Mesothelial cell of epicardium (in vitro differentiated cells): ENCODE results near the gene CALN1. TPM values are rescaled to one million over a fixed set of nuclear protein-coding genes. Genes with fewer than 3 reads are reported as not detected.

ENCODE experiments used
- DNase-seq, 2 experiments: peaks; one replicate each; pipeline ENCODE4 v3.0.0; 2021; ENCODE audit warnings: low spot score in 2 of 2; ENCODE audit not compliant: unreplicated experiment in 2 of 2
- H3K27ac Mint-ChIP-seq: 2 replicates; pipeline ENCODE4 v1.8.0; 2021; ENCODE audit warnings: mixed read lengths
- H3K27me3 Mint-ChIP-seq: 2 replicates; pipeline ENCODE4 v1.8.0; 2021; ENCODE audit warnings: low read depth, mixed read lengths
- H3K36me3 Mint-ChIP-seq: 2 replicates; pipeline ENCODE4 v1.8.0; 2021; ENCODE audit warnings: mixed read lengths
- H3K4me1 Mint-ChIP-seq: 2 replicates; pipeline ENCODE4 v1.8.0; 2021; ENCODE audit warnings: mixed read lengths
- H3K4me3 Mint-ChIP-seq: 2 replicates; pipeline ENCODE4 v1.8.0; 2021; ENCODE audit warnings: mild to moderate bottlenecking, moderate library complexity, mixed read lengths
- H3K9me3 Mint-ChIP-seq: 2 replicates; pipeline ENCODE4 v1.8.0; 2021; ENCODE audit warnings: mixed read lengths
- CTCF ChIP-seq: fragments of 200-600 bp; sonication (generic); IDR thresholded peaks from one replicate; pipeline ENCODE4 v1.5.0; 2021; ENCODE audit warnings: antibody characterized with exemption; ENCODE audit not compliant: unreplicated experiment
- total RNA-seq: library from RNA; stranded (reverse); gene quantifications from 3 replicates; pipeline ENCODE4 v1.2.1, GENCODE V29; 2021

CALN1 gene
- total RNA-seq, 1 donor from 2014 or later = 1.1 TPM

GRCh38 chr7:72297636-72298035 is 114.5 kb downstream of the CALN1 start:
- DNase-seq = no peak
- Mint-ChIP-seq H3K4me3 (no peak overlapping the region), H3K27me3 (peaks cover 16% of the 10 kb centered on the region), H3K9me3 (no peaks in the 10 kb centered on the region), H3K4me1 (no peaks in the 10 kb centered on the region), H3K36me3 (no peaks in the 10 kb centered on the region), H3K27ac (no peak overlapping the region)
- TF ChIP-seq CTCF = no peak

GRCh38 chr7:72292794-72293193 is 119.3 kb downstream of the CALN1 start:
- DNase-seq = no peak
- peaks cover 16% of the 10 kb centered on the region for H3K27me3 Mint-ChIP-seq
- no peak overlapping the region for H3K4me3 Mint-ChIP-seq
- TF ChIP-seq CTCF = no peak
- no peaks in the 10 kb centered on the region for H3K36me3 Mint-ChIP-seq
- H3K9me3 Mint-ChIP-seq = peaks cover 7% of the 10 kb centered on the region
- H3K4me1 Mint-ChIP-seq = no peaks in the 10 kb centered on the region
- H3K27ac Mint-ChIP-seq = no peak overlapping the region

- H3K4me1 Mint-ChIP-seq = no peaks in the 10 kb centered on the region
- H3K27ac Mint-ChIP-seq = no peak overlapping the region
- TF ChIP-seq CTCF = no peak
- H3K27me3 Mint-ChIP-seq = peaks cover 17% of the 10 kb centered on the region
- peaks cover 7% of the 10 kb centered on the region for H3K9me3 Mint-ChIP-seq
- H3K36me3 Mint-ChIP-seq = no peaks in the 10 kb centered on the region
- DNase-seq = no peak
- no peak overlapping the region for H3K4me3 Mint-ChIP-seq
Measured at GRCh38 chr7:72292118-72292517, 120.0 kb downstream of the CALN1 start.

- no peaks in the 10 kb centered on the region for H3K36me3 Mint-ChIP-seq
- H3K9me3 Mint-ChIP-seq = peaks cover 12% of the 10 kb centered on the region
- H3K27ac Mint-ChIP-seq = no peak overlapping the region
- no peak for TF ChIP-seq CTCF
- no peak for DNase-seq
- peaks cover 20% of the 10 kb centered on the region for H3K27me3 Mint-ChIP-seq
- no peak overlapping the region for H3K4me3 Mint-ChIP-seq
- H3K4me1 Mint-ChIP-seq = no peaks in the 10 kb centered on the region
Measured at GRCh38 chr7:72286519-72286918, 125.6 kb downstream of the CALN1 start.

GRCh38 chr7:72283309-72283708 is 128.8 kb downstream of the CALN1 start:
- peaks cover 5% of the 10 kb centered on the region for H3K9me3 Mint-ChIP-seq
- no peak for TF ChIP-seq CTCF

GRCh38 chr7:72281308-72281707 is 130.8 kb downstream of the CALN1 start:
- Mint-ChIP-seq H3K4me1 (no peaks in the 10 kb centered on the region), H3K9me3 (peaks cover 10% of the 10 kb centered on the region), H3K27me3 (peaks cover 31% of the 10 kb centered on the region), H3K4me3 (no peak overlapping the region), H3K27ac (no peak overlapping the region), H3K36me3 (no peaks in the 10 kb centered on the region)
- no peak for TF ChIP-seq CTCF
- DNase-seq = no peak

More at GRCh38 chr7:72283309-72283708, 128.8 kb downstream of the CALN1 start:
- H3K4me1 Mint-ChIP-seq = no peaks in the 10 kb centered on the region
- DNase-seq = no peak
- peaks cover 31% of the 10 kb centered on the region for H3K27me3 Mint-ChIP-seq
- no peaks in the 10 kb centered on the region for H3K36me3 Mint-ChIP-seq
- H3K4me3 Mint-ChIP-seq = no peak overlapping the region
- H3K27ac Mint-ChIP-seq = no peak overlapping the region
